Activated B cell treated with CpG ODN at 0.5 μM for 24 hours (primary cell): ENCODE measurements around the gene CYP4V2. TPM values are rescaled to one million over a fixed set of nuclear protein-coding genes. Genes with fewer than 3 reads are reported as not detected.
"Not testable (repeated sequence)": the region's sequence is repeated elsewhere in the genome, so short reads cannot be mapped to it uniquely, and the experiment has no call there.

Experiments
- ATAC-seq: fragments of 200-7000 bp; cut with Tn5 transposase; one replicate; pipeline ENCODE4 v1.10.0; 2021; ENCODE audit warnings: low read depth, mild to moderate bottlenecking, moderate library complexity
- CTCF ChIA-PET: fragments of 350-600 bp; sonication (Branson Sonifier 250); formaldehyde crosslinking; loops from one replicate; lab custom pipeline; 2021; ENCODE audit warnings: antibody characterized with exemption; lab: Charles Lee
- POLR2A ChIA-PET: fragments of 350-600 bp; sonication (Branson Sonifier 250); formaldehyde crosslinking; loops from one replicate; lab custom pipeline; 2021; ENCODE audit warnings: antibody characterized with exemption; lab: Charles Lee
- DNase-seq: peaks from one replicate; pipeline ENCODE4 v3.0.0; 2022
- H3K27ac Mint-ChIP-seq: one replicate; pipeline ENCODE4 v1.8.0; 2020; ENCODE audit warnings: mixed read lengths
- H3K27me3 Mint-ChIP-seq: one replicate; pipeline ENCODE4 v1.8.0; 2021; ENCODE audit warnings: mixed read lengths
- H3K36me3 Mint-ChIP-seq: one replicate; pipeline ENCODE4 v1.8.0; 2021; ENCODE audit warnings: low read depth, mixed read lengths
- H3K4me1 Mint-ChIP-seq: one replicate; pipeline ENCODE4 v1.8.0; 2021; ENCODE audit warnings: mixed read lengths
- H3K4me3 Mint-ChIP-seq: one replicate; pipeline ENCODE4 v1.8.0; 2020; ENCODE audit warnings: mild to moderate bottlenecking, mixed read lengths
- H3K9me3 Mint-ChIP-seq: one replicate; pipeline ENCODE4 v1.8.0; 2020; ENCODE audit warnings: mixed read lengths
- intact Hi-C: fragments of 100-400 bp; cut with micrococcal nuclease; formaldehyde crosslinking; loops from one replicate; pipeline ENCODE4 v1.15.1; 2024
- total RNA-seq: library from RNA; stranded (reverse); gene quantifications from 2 replicates; pipeline ENCODE4 v1.2.3, GENCODE V29; 2022
- TF ChIP-seq, protein P1 (sequence below): fragments of 200-600 bp; IDR thresholded peaks from one replicate; pipeline ENCODE4 v1.8.0; 2022; ENCODE audit warnings: antibody characterized with exemption, mild to moderate bottlenecking

Gene CYP4V2
- total RNA-seq, 1 donor from 2014 or later, result 9.5 TPM

- CTCF ChIA-PET, result no interaction called here
- TF ChIP-seq, protein P1, sequence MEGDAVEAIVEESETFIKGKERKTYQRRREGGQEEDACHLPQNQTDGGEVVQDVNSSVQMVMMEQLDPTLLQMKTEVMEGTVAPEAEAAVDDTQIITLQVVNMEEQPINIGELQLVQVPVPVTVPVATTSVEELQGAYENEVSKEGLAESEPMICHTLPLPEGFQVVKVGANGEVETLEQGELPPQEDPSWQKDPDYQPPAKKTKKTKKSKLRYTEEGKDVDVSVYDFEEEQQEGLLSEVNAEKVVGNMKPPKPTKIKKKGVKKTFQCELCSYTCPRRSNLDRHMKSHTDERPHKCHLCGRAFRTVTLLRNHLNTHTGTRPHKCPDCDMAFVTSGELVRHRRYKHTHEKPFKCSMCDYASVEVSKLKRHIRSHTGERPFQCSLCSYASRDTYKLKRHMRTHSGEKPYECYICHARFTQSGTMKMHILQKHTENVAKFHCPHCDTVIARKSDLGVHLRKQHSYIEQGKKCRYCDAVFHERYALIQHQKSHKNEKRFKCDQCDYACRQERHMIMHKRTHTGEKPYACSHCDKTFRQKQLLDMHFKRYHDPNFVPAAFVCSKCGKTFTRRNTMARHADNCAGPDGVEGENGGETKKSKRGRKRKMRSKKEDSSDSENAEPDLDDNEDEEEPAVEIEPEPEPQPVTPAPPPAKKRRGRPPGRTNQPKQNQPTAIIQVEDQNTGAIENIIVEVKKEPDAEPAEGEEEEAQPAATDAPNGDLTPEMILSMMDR, result no peak
- Mint-ChIP-seq H3K27ac (no peak overlapping the region), H3K36me3 (no peaks in the 10 kb centered on the region), H3K9me3 (peaks cover 3% of the 10 kb centered on the region), H3K27me3 (no peaks in the 10 kb centered on the region), H3K4me1 (no peaks in the 10 kb centered on the region), H3K4me3 (no peak overlapping the region)
- POLR2A ChIA-PET, result no interaction called here
- ATAC-seq (no peak), DNase-seq (no peak)
- intact Hi-C loops, result no loop called here
These were observed 49.6 kb downstream of the CYP4V2 start for GRCh38 chr4:186240848-186241491.

- ATAC-seq (no peak), DNase-seq (no peak)
- no peaks in the 10 kb centered on the region for H3K27me3 Mint-ChIP-seq
- H3K27ac Mint-ChIP-seq, result no peak overlapping the region
- TF ChIP-seq, protein P1, result no peak
- ChIA-PET CTCF (no interaction called here), POLR2A (no interaction called here)
- intact Hi-C loops, result no loop called here
- no peaks in the 10 kb centered on the region for H3K4me1 Mint-ChIP-seq
- H3K4me3 Mint-ChIP-seq, result no peak overlapping the region
- H3K9me3 Mint-ChIP-seq, result peaks cover 5% of the 10 kb centered on the region
- no peaks in the 10 kb centered on the region for H3K36me3 Mint-ChIP-seq
These were observed 50.2 kb downstream of the CYP4V2 start for GRCh38 chr4:186241616-186242015.

DNA sequence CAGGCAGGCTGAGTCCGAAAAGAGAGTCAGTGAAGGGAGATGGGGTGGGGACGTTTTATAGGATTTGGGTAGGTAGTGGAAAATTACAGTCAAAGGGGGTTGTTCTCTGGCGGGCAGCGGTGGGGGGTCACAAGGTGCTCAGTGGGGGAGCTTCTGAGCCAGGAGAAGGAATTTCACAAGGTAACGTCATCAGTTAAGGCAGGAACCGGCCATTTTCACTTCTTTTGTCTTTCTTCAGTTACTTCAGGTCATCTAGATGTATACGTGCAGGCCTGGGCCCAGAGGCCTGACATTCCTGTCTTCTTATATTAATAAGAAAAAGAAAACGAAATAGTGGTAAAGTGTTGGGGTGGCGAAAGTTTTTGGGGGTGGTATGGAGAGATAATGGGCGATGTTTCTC is 50.7 kb downstream of the CYP4V2 start:
- DNase-seq, H3K27me3 Mint-ChIP-seq, H3K9me3 Mint-ChIP-seq, CTCF ChIA-PET, H3K4me3 Mint-ChIP-seq, H3K27ac Mint-ChIP-seq, POLR2A ChIA-PET, intact Hi-C loops, ATAC-seq, H3K36me3 Mint-ChIP-seq, H3K4me1 Mint-ChIP-seq: not testable (repeated sequence)

GRCh38 chr4:186243331-186243730 is 52.0 kb downstream of the CYP4V2 start:
- Mint-ChIP-seq H3K36me3 (no peaks in the 10 kb centered on the region), H3K4me3 (no peak overlapping the region), H3K9me3 (peaks cover 5% of the 10 kb centered on the region), H3K27ac (no peak overlapping the region), H3K4me1 (no peaks in the 10 kb centered on the region), H3K27me3 (no peaks in the 10 kb centered on the region)
- ATAC-seq (no peak), DNase-seq (no peak)
- TF ChIP-seq, protein P1, result no peak
- ChIA-PET POLR2A (no interaction called here), CTCF (no interaction called here)
- intact Hi-C loops, result no loop called here

DNA sequence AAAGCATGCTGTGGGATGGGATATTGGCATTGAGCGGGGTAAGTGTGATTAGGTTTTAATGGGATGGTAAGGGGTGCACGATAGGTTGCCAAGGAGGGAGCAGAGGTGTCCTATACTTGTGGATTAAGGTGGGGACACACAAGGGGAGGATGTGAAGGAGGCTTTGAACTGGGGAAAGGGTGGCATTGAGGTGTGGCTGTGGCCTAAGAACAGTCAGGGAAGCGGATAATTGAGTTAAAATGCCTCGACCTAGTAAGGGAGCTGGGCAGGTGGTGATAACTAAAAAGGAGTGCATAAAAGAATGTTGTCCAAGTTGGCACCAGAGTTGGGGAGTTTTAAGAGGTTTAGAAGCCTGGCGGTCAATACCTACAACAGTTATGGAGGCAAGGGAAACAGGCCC is 53.5 kb downstream of the CYP4V2 start:
- DNase-seq, result no peak
- Mint-ChIP-seq H3K27ac (no peak overlapping the region), H3K4me3 (no peak overlapping the region), H3K36me3 (no peaks in the 10 kb centered on the region), H3K4me1 (no peaks in the 10 kb centered on the region), H3K27me3 (no peaks in the 10 kb centered on the region), H3K9me3 (peaks cover 5% of the 10 kb centered on the region)
- ChIA-PET POLR2A (no interaction called here), CTCF (no interaction called here)
- intact Hi-C loops, result no loop called here
- TF ChIP-seq, protein P1, result no peak
- ATAC-seq, result no peak

- H3K4me1 Mint-ChIP-seq, H3K27me3 Mint-ChIP-seq, POLR2A ChIA-PET, ATAC-seq, CTCF ChIA-PET, DNase-seq, intact Hi-C loops, H3K27ac Mint-ChIP-seq, H3K9me3 Mint-ChIP-seq, H3K36me3 Mint-ChIP-seq, H3K4me3 Mint-ChIP-seq: not testable (repeated sequence)
These were observed 55.8 kb downstream of the CYP4V2 start for GRCh38 chr4:186247062-186247752.
